Prostate gland (tissue), 2 donors: ENCODE data around the gene NTN1. TPM values are rescaled to one million over a fixed set of nuclear protein-coding genes. Genes with fewer than 3 reads are reported as not detected.

Experiments used
- DNase-seq: peaks from one replicate; pipeline ENCODE4 v3.0.0-alpha.2; 2019; ENCODE audit warnings: low spot score
- H3K27ac ChIP-seq, 2 donors: fragments of 200-600 bp; sonication (generic); 2 replicates each; pipeline ENCODE4 v1.5.1; 2017 to 2019
- H3K27me3 ChIP-seq: fragments of 200-600 bp; sonication (generic); replicated peaks from 2 replicates; pipeline ENCODE4 v1.5.1; 2019; ENCODE audit not compliant: insufficient read depth
- H3K36me3 ChIP-seq, 2 donors: fragments of 200-600 bp; sonication (generic); 1 replicate in 1 of 2; 2 replicates in 1 of 2; pipeline versions ENCODE4 v1.5.1 to v1.8.1; 2017 to 2019
- H3K4me1 ChIP-seq: fragments of 200-600 bp; sonication (generic); replicated peaks from 2 replicates; pipeline ENCODE4 v1.5.1; 2019
- H3K4me3 ChIP-seq, 2 donors: fragments of 200-600 bp; sonication (generic); 2 replicates each; pipeline ENCODE4 v1.5.1; 2017 to 2019
- H3K9me3 ChIP-seq: fragments of 200-600 bp; sonication (generic); 2 replicates; pipeline ENCODE4 v1.5.1; 2017
- CTCF ChIP-seq, 4 experiments: fragments of 200-600 bp in 2 of 4; fragments of 450-650 bp in 2 of 4; sonication (generic) in 2 of 4; IDR thresholded peaks; 1 replicate in 3 of 4; 2 replicates in 1 of 4; pipeline ENCODE4 v1.5.1; 2016 to 2019; ENCODE audit warnings: antibody characterized with exemption in 4 of 4, mild to moderate bottlenecking in 2 of 4, moderate library complexity in 2 of 4
- POLR2A ChIP-seq: fragments of 450-650 bp; IDR thresholded peaks from one replicate; pipeline ENCODE4 v1.6.1; 2016; ENCODE audit warnings: antibody characterized with exemption, mild to moderate bottlenecking
- POLR2AphosphoS5 ChIP-seq: sonication (generic); formaldehyde crosslinking; IDR thresholded peaks from one replicate; pipeline ENCODE4 v1.6.1; 2017; ENCODE audit warnings: antibody characterized with exemption
- WGBS: methylation state at CpG from one replicate; pipeline ENCODE4 v1.1.5; 2018; 5-methylcytosine and 5-hydroxymethylcytosine counted together
- intact Hi-C: fragments of 100-400 bp; cut with DNase I; formaldehyde crosslinking; loops from one replicate; pipeline ENCODE4 v1.14.2; 2022
- total RNA-seq, 2 donors: library from RNA; depleted of rRNA; stranded (reverse); fragments of >200 nt; gene quantifications; one replicate each; pipeline ENCODE4 v1.1.0, GENCODE V29; 2016

The NTN1 gene
- total RNA-seq, 2 donors from 2014 or later, result 9.2 to 11.4 TPM

- H3K36me3 ChIP-seq, result no peaks in the 10 kb centered on the region
- H3K27me3 ChIP-seq, result no peaks in the 10 kb centered on the region
- DNase-seq, result no peak
- WGBS, result 61% methylated on average over 7 of the region's 7 CpGs
- H3K4me3 ChIP-seq, result no peak overlapping the region
- no peak overlapping the region for H3K27ac ChIP-seq
- TF ChIP-seq POLR2A (no peak), POLR2AphosphoS5 (no peak), CTCF (IDR thresholded peaks at IDR 0.05) (no peak)
- H3K4me1 ChIP-seq, result no peaks in the 10 kb centered on the region
- intact Hi-C loops, result no loop called here
- H3K9me3 ChIP-seq, result no peaks in the 10 kb centered on the region
Measured at GRCh38 chr17:9006175-9006767, 15.0 kb upstream of the NTN1 start.

GRCh38 chr17:9007052-9007714 is 14.1 kb upstream of the NTN1 start:
- no peak for DNase-seq
- WGBS, result 97% methylated on average over 2 of the region's 2 CpGs
- no peak overlapping the region for H3K27ac ChIP-seq
- no peaks in the 10 kb centered on the region for H3K36me3 ChIP-seq
- H3K27me3 ChIP-seq, result no peaks in the 10 kb centered on the region
- TF ChIP-seq POLR2A (no peak), CTCF (IDR thresholded peaks at IDR 0.05) (no peak), POLR2AphosphoS5 (no peak)
- intact Hi-C loops, result no loop called here
- H3K4me3 ChIP-seq, result no peak overlapping the region
- no peaks in the 10 kb centered on the region for H3K9me3 ChIP-seq
- H3K4me1 ChIP-seq, result no peaks in the 10 kb centered on the region

GRCh38 chr17:9009096-9009495 is 12.2 kb upstream of the NTN1 start:
- Histone ChIP-seq H3K9me3 (no peaks in the 10 kb centered on the region), H3K4me3 (no peak overlapping the region), H3K36me3 (no peaks in the 10 kb centered on the region), H3K27me3 (no peaks in the 10 kb centered on the region), H3K27ac (no peak overlapping the region), H3K4me1 (no peaks in the 10 kb centered on the region)
- no peak for DNase-seq
- WGBS, result 93% methylated on average over 4 of the region's 4 CpGs
- TF ChIP-seq CTCF (IDR thresholded peaks at IDR 0.05) (no peak), POLR2AphosphoS5 (no peak), POLR2A (no peak)
- intact Hi-C loops, result no loop called here

GRCh38 chr17:9009737-9010136 is 11.6 kb upstream of the NTN1 start:
- Histone ChIP-seq H3K9me3 (no peaks in the 10 kb centered on the region), H3K4me3 (no peak overlapping the region), H3K36me3 (no peaks in the 10 kb centered on the region), H3K27me3 (no peaks in the 10 kb centered on the region), H3K4me1 (no peaks in the 10 kb centered on the region), H3K27ac (no peak overlapping the region)
- TF ChIP-seq POLR2AphosphoS5 (no peak), POLR2A (no peak), CTCF (IDR thresholded peaks at IDR 0.05) (no peak)
- intact Hi-C loops, result no loop called here
- 64% methylated on average over 6 of the region's 6 CpGs for WGBS
- no peak for DNase-seq

- H3K4me3 ChIP-seq, result no peak overlapping the region
- no peaks in the 10 kb centered on the region for H3K4me1 ChIP-seq
- no peaks in the 10 kb centered on the region for H3K27me3 ChIP-seq
- intact Hi-C loops, result no loop called here
- WGBS, result 88% methylated on average over 7 of the region's 7 CpGs
- no peak for DNase-seq
- H3K27ac ChIP-seq, result no peak overlapping the region
- TF ChIP-seq CTCF (IDR thresholded peaks at IDR 0.05) (no peak), POLR2AphosphoS5 (no peak), POLR2A (no peak)
- no peaks in the 10 kb centered on the region for H3K9me3 ChIP-seq
- no peaks in the 10 kb centered on the region for H3K36me3 ChIP-seq
Measured at GRCh38 chr17:9011001-9011400, 10.3 kb upstream of the NTN1 start.
